Lung (tissue), 12 donors: ENCODE measurements around the gene TCF15. TPM values are rescaled to one million over a fixed set of nuclear protein-coding genes. Genes with fewer than 3 reads are reported as not detected.

Experiments used
- ATAC-seq: fragments of 200-7000 bp; cut with Tn5 transposase; one replicate; pipeline ENCODE4 v1.9.1; 2020; ENCODE audit warnings: moderate number of reproducible peaks; ENCODE audit not compliant: insufficient read depth, low FRiP score
- DNase-seq, 3 donors: peaks; one replicate each; pipeline ENCODE4 v3.0.0-alpha.2; 2013 to 2017
- H3K27ac ChIP-seq, 2 donors: one replicate each; pipeline ENCODE4 v1.5.1; 2013; ENCODE audit warnings: mild to moderate bottlenecking in 2 of 2, moderate library complexity in 2 of 2, control low read depth in 1 of 2, inconsistent platforms in 1 of 2, low read depth in 1 of 2, low read length in 1 of 2
- H3K27me3 ChIP-seq, 3 donors: one replicate each; pipeline ENCODE4 v1.5.1; 2013; ENCODE audit warnings: low read length in 2 of 3; ENCODE audit not compliant: control insufficient read depth in 3 of 3, insufficient read depth in 3 of 3
- H3K36me3 ChIP-seq, 4 donors: one replicate each; pipeline ENCODE4 v1.5.1; 2013; ENCODE audit warnings: low read length in 4 of 4, mild to moderate bottlenecking in 1 of 4, moderate library complexity in 1 of 4; ENCODE audit not compliant: control insufficient read depth in 4 of 4, insufficient read depth in 4 of 4
- H3K4me1 ChIP-seq, 5 donors: one replicate each; pipeline ENCODE4 v1.5.1; 2013; ENCODE audit warnings: low read length in 5 of 5, mild to moderate bottlenecking in 2 of 5, moderate library complexity in 1 of 5; ENCODE audit not compliant: control insufficient read depth in 5 of 5, insufficient read depth in 5 of 5
- H3K4me3 ChIP-seq: one replicate; pipeline ENCODE4 v1.5.1; 2013; ENCODE audit warnings: mild to moderate bottlenecking, control low read depth, moderate library complexity
- H3K9ac ChIP-seq, 2 donors: one replicate each; pipeline ENCODE4 v1.5.1; 2013; ENCODE audit warnings: low read length in 2 of 2, control low read depth in 1 of 2; ENCODE audit not compliant: insufficient read depth in 1 of 2
- H3K9me3 ChIP-seq, 4 donors: one replicate each; pipeline ENCODE4 v1.5.1; 2013; ENCODE audit warnings: low read length in 3 of 4, mild to moderate bottlenecking in 1 of 4, moderate library complexity in 1 of 4; ENCODE audit not compliant: control insufficient read depth in 4 of 4, insufficient read depth in 3 of 4
- CTCF ChIP-seq: IDR thresholded peaks from 2 replicates; pipeline ENCODE4 v1.5.1; 2012; ENCODE audit warnings: mild to moderate bottlenecking; ENCODE audit errors: control extremely low read depth, extremely low read depth
- WGBS, 2 donors: extraction: QIAGEN DNeasy Blood & Tissue Kit; methylation state at CpG; one replicate each; pipeline ENCODE4 v1.1.7; 2013; 5-methylcytosine and 5-hydroxymethylcytosine counted together
- polyA plus RNA-seq, 2 donors: library from polyadenylated mRNA; stranded (reverse); fragments of 200-250 nt; gene quantifications; one replicate each; pipeline ENCODE4 v1.2.1, GENCODE V29; 2013
- total RNA-seq, 2 donors: library from RNA; depleted of rRNA in 1 of 2; stranded (reverse); fragments of >200 nt in 1 of 2; gene quantifications; one replicate each; pipeline ENCODE4 v1.2.1, GENCODE V29; 2014 to 2021
- donor health status: control.
- donor health status: control.
- donor health status: Bipolar disorder and iron deficiency.
- donor health status: healthy.
- donor health status: DM: yes; HTN: yes; CAD: no.

TCF15 gene
- total and polyA plus RNA-seq, 4 donors, result 0.28 to 0.82 (median 0.40) TPM; not detected in 1

GRCh38 chr20:650954-651353 is 40.8 kb upstream of the TCF15 start:
- H3K36me3 ChIP-seq, result peaks cover 7 to 25% (median 9%) of the 10 kb centered on the region in 4 donors
- ATAC-seq, result no peak
- 76 to 85% methylated on average over 5 of the region's 5 CpGs for WGBS, 2 donors
- H3K9me3 ChIP-seq, result peaks cover 0 to 9% (median 0%) of the 10 kb centered on the region in 4 donors
- H3K27ac ChIP-seq, result no peak overlapping the region
- peaks cover 0 to 9% (median 5%) of the 10 kb centered on the region in 5 donors for H3K4me1 ChIP-seq
- TF ChIP-seq CTCF, result no peak
- H3K27me3 ChIP-seq, result peaks cover 0 to 4% (median 0%) of the 10 kb centered on the region in 3 donors
- DNase-seq, result no peak
- no peak overlapping the region for H3K9ac ChIP-seq
- H3K4me3 ChIP-seq, result no peak overlapping the region

- Histone ChIP-seq H3K9me3 (peaks cover 0 to 9% (median 0%) of the 10 kb centered on the region in 4 donors), H3K4me1 (peaks cover 0 to 9% (median 5%) of the 10 kb centered on the region in 5 donors), H3K27ac (no peak overlapping the region), H3K27me3 (peaks cover 0 to 4% (median 0%) of the 10 kb centered on the region in 3 donors), H3K36me3 (peaks cover 7 to 25% (median 9%) of the 10 kb centered on the region in 4 donors), H3K4me3 (no peak overlapping the region), H3K9ac (no peak overlapping the region)
- DNase-seq (no peak), ATAC-seq (no peak)
- no peak for TF ChIP-seq CTCF
- 94 to 95% methylated on average over 5 of the region's 5 CpGs for WGBS, 2 donors
These were observed 40.2 kb upstream of the TCF15 start for GRCh38 chr20:650281-650680.

- Histone ChIP-seq H3K9ac (no peak overlapping the region), H3K9me3 (peaks cover 0 to 9% (median 0%) of the 10 kb centered on the region in 4 donors), H3K27ac (no peak overlapping the region), H3K4me3 (no peak overlapping the region), H3K36me3 (peaks cover 7 to 25% (median 9%) of the 10 kb centered on the region in 4 donors), H3K27me3 (no peaks in the 10 kb centered on the region), H3K4me1 (peaks cover 0 to 2% (median 1%) of the 10 kb centered on the region in 5 donors)
- no peak for ATAC-seq
- WGBS, 2 donors, result 95 to 96% methylated on average over 2 of the region's 2 CpGs
- DNase-seq, result no peak
- no peak for TF ChIP-seq CTCF
These were observed 37.4 kb upstream of the TCF15 start for GRCh38 chr20:647479-648019.

DNA sequence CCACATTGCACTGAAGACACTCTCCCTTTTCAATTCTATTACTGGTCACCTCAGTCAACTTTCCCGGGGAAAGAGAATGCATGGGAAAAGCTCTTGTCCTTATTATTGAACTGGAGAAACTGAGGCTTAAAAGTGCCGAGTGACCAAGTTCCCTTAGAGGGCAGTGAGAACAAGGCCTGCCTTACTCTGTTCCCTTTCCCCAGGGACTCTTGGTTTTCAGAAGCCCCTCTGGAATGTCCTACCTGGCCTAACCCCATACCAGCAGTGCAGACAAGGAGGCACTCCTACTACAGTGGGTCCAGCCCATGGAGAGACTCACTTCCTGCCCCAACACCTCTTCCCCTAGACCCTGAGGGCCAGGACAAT is 36.7 kb upstream of the TCF15 start:
- peaks cover 7 to 25% (median 9%) of the 10 kb centered on the region in 4 donors for H3K36me3 ChIP-seq
- 91 to 95% methylated on average over 2 of the region's 2 CpGs for WGBS, 2 donors

More for the DNA sequence above, 36.7 kb upstream of the TCF15 start:
- no peak for TF ChIP-seq CTCF
- peaks cover 0 to 2% (median 0%) of the 10 kb centered on the region in 5 donors for H3K4me1 ChIP-seq
- peaks cover 0 to 9% (median 0%) of the 10 kb centered on the region in 4 donors for H3K9me3 ChIP-seq
- DNase-seq (no peak), ATAC-seq (no peak)
- no peak overlapping the region for H3K9ac ChIP-seq
- H3K27me3 ChIP-seq, result no peaks in the 10 kb centered on the region
- H3K27ac ChIP-seq, result no peak overlapping the region
- H3K4me3 ChIP-seq, result no peak overlapping the region
